Osteocyte (in vitro differentiated cells): ENCODE measurements around the gene BST2. TPM values are rescaled to one million over a fixed set of nuclear protein-coding genes. Genes with fewer than 3 reads are reported as not detected.

Source experiments
- DNase-seq: peaks from one replicate; pipeline ENCODE4 v3.0.0; 2021; ENCODE audit warnings: mixed read lengths; ENCODE audit not compliant: unreplicated experiment; ENCODE audit errors: extremely low spot score
- H3K27ac Mint-ChIP-seq: one replicate; pipeline ENCODE4 v1.8.0; 2021; ENCODE audit warnings: mild to moderate bottlenecking, mixed read lengths; ENCODE audit not compliant: unreplicated experiment
- H3K27me3 Mint-ChIP-seq: one replicate; pipeline ENCODE4 v1.8.0; 2021; ENCODE audit warnings: mixed read lengths; ENCODE audit not compliant: unreplicated experiment
- H3K36me3 Mint-ChIP-seq: one replicate; pipeline ENCODE4 v1.8.0; 2021; ENCODE audit warnings: mixed read lengths; ENCODE audit not compliant: unreplicated experiment
- H3K4me1 Mint-ChIP-seq: one replicate; pipeline ENCODE4 v1.8.0; 2021; ENCODE audit warnings: mixed read lengths; ENCODE audit not compliant: unreplicated experiment
- H3K4me3 Mint-ChIP-seq: one replicate; pipeline ENCODE4 v1.8.0; 2021; ENCODE audit warnings: mild to moderate bottlenecking, moderate library complexity, mixed read lengths; ENCODE audit not compliant: unreplicated experiment
- H3K9me3 Mint-ChIP-seq: one replicate; pipeline ENCODE4 v1.8.0; 2021; ENCODE audit warnings: mixed read lengths; ENCODE audit not compliant: unreplicated experiment
- total RNA-seq: library from RNA; stranded (reverse); gene quantifications from 2 replicates; pipeline ENCODE4 v1.2.1, GENCODE V29; 2021
- TF ChIP-seq, protein P1 (sequence below): fragments of 200-600 bp; sonication (generic); IDR thresholded peaks from 2 replicates; pipeline ENCODE4 v1.5.0; 2021; ENCODE audit warnings: antibody characterized with exemption, mild to moderate bottlenecking, moderate library complexity

Gene BST2
- total RNA-seq, 1 donor from 2014 or later = 1.8 TPM

DNA sequence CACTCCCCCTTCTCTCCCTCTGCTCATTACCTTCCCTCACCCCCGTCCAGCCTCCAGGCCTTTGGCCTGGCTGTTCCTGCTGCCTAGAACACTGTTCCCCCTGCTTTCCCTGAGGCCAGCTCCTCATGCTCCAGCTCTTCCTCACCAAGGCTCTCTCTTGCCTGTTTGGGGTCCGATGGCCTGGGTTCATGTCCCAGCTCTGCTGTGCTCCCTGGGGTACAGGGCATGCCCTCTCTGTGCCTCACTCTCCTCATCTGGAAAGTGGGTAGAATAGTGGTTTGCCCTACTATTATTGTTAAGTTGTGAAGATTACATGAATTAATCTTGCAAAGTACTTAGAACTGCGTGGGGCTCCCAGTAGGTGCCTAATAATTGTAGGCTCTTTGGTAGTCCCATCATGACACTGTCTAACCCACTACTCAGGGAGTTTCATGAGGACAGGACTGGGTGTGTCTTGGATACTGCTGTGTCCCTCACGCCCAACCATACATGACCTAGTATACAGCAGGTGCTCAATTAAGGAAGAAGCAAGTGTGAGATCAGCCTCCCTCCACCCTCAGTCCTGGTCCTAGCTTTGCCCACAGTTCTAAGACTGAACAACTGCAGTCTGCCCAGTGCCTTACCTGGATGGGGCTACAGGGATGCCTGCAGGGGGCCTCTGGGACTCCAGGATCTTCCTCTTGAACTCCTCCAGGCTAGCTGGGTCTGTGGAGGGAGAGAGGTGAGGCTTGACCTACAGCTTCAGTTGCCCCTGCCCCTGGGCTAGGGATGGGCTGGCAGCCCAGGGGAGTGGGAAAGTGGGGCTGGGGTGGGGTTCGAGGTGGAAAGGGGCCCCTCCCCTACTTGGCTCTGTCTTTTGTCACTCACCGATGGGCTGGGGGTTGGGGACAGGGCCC lies 45.3 kb downstream of the BST2 start:
- TF ChIP-seq, protein P1, sequence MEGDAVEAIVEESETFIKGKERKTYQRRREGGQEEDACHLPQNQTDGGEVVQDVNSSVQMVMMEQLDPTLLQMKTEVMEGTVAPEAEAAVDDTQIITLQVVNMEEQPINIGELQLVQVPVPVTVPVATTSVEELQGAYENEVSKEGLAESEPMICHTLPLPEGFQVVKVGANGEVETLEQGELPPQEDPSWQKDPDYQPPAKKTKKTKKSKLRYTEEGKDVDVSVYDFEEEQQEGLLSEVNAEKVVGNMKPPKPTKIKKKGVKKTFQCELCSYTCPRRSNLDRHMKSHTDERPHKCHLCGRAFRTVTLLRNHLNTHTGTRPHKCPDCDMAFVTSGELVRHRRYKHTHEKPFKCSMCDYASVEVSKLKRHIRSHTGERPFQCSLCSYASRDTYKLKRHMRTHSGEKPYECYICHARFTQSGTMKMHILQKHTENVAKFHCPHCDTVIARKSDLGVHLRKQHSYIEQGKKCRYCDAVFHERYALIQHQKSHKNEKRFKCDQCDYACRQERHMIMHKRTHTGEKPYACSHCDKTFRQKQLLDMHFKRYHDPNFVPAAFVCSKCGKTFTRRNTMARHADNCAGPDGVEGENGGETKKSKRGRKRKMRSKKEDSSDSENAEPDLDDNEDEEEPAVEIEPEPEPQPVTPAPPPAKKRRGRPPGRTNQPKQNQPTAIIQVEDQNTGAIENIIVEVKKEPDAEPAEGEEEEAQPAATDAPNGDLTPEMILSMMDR = no peak
- peaks cover 8% of the 10 kb centered on the region for H3K27me3 Mint-ChIP-seq
- no peaks in the 10 kb centered on the region for H3K9me3 Mint-ChIP-seq
- no peak for DNase-seq
- H3K4me3 Mint-ChIP-seq = no peak overlapping the region
- H3K36me3 Mint-ChIP-seq = no peaks in the 10 kb centered on the region
- H3K4me1 Mint-ChIP-seq = peaks cover 6% of the 10 kb centered on the region
- no peak overlapping the region for H3K27ac Mint-ChIP-seq

DNA sequence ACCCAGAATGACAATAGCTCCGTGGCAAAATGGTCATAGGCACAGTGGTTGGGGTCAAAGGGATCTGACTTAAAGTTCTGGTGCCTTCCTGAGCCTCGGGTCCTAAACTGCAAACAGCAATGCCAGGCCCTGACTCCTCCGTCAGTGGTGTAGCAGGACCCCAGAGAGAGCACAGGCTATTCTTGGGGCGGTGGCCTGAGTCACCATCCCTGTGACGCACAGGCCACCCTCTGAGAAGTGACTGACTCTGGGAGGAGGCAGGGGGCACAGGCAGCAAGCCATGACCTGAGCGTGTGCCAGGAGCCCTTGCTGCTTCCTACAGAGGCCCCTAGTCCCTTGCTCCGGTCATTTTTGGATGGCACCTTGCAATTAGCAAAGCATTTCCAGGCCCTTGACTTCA lies 47.0 kb downstream of the BST2 start:
- no peak overlapping the region for H3K4me3 Mint-ChIP-seq
- peaks cover 5% of the 10 kb centered on the region for H3K27me3 Mint-ChIP-seq
- no peak for DNase-seq
- H3K4me1 Mint-ChIP-seq = peaks cover 9% of the 10 kb centered on the region
- H3K27ac Mint-ChIP-seq = no peak overlapping the region
- H3K36me3 Mint-ChIP-seq = no peaks in the 10 kb centered on the region
- TF ChIP-seq, protein P1 = no peak
- no peaks in the 10 kb centered on the region for H3K9me3 Mint-ChIP-seq

DNA sequence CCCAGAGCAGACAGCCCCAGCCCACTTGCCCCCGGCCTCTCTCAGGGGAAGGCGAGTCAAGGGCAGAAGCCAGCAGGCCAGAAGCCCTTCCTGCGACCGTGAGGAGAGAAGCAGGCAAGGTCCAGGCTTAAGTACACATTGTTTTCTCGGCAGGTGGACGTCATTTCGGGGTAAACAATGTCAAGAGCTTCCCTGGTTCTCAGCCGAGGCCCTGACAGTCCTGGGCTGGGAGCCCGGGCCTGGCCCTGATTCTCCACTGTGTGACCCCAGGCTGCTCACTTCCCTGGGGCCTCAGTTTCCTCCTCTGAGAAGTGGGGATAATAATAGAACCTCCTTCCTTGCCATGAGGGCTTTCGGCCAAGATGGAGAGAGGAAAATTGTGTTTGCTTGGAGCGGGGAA lies 47.7 kb downstream of the BST2 start:
- DNase-seq = no peak
- H3K27ac Mint-ChIP-seq = no peak overlapping the region
- TF ChIP-seq, protein P1 = no peak
- H3K4me1 Mint-ChIP-seq = peaks cover 16% of the 10 kb centered on the region
- peaks cover 5% of the 10 kb centered on the region for H3K27me3 Mint-ChIP-seq
- no peaks in the 10 kb centered on the region for H3K36me3 Mint-ChIP-seq
- no peak overlapping the region for H3K4me3 Mint-ChIP-seq
- no peaks in the 10 kb centered on the region for H3K9me3 Mint-ChIP-seq

DNA sequence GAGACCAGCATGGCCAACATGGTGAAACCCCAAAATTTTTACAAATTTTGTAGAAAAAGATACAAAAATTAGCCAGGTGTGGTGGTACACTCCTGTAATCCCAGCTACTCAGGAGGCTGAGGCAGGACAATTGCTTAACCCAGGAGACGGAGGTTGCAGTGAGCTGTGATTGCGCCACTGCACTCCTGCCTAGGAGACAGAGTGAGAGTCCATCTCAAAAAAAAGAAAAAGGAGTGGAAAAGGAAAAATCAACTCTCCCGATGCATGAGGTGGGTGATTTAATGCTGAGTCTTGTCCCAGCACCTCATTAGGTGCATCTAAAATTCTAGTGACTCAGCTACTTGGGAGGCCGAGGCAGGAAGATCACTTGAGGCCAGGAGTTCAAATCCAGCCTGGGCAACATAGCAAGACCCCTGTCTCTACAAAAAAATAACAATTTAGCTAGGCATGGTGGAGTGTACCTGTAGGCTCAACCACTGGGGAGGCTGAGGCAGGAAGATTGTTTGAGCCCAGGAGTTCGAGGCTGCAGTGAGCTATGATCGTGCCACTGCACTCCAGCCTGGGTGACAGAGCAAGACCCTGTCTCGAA lies 48.3 kb downstream of the BST2 start:
- no peaks in the 10 kb centered on the region for H3K36me3 Mint-ChIP-seq
- no peak overlapping the region for H3K27ac Mint-ChIP-seq

DNA sequence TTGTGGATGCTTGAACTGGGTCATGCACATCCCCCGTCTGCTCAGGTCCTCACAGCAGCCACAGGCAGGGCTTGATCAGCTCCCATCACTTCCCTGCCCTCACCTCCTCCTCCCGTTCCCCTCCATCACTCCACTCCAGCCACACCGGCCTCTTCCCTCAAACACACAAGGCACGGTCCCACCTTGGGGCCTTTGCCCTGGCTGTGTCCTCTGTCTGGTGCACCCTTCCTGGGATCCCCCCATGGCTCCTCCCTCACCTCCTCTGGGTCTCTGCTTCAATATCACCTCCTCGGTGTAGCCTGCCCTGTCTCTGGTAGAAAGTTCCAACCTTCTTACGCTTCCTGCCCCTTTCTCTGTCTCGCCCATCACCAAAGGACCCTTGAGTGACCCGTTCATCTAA lies 52.0 kb downstream of the BST2 start:
- H3K36me3 Mint-ChIP-seq = no peaks in the 10 kb centered on the region
- no peak overlapping the region for H3K4me3 Mint-ChIP-seq
- no peak for DNase-seq
- H3K9me3 Mint-ChIP-seq = no peaks in the 10 kb centered on the region
- H3K4me1 Mint-ChIP-seq = peaks cover 28% of the 10 kb centered on the region
- TF ChIP-seq, protein P1 = no peak
- H3K27ac Mint-ChIP-seq = no peak overlapping the region
- no peaks in the 10 kb centered on the region for H3K27me3 Mint-ChIP-seq

More for the DNA sequence above, 48.3 kb downstream of the BST2 start:
- DNase-seq = no peak
- H3K4me1 Mint-ChIP-seq = peaks cover 17% of the 10 kb centered on the region
- H3K9me3 Mint-ChIP-seq = no peaks in the 10 kb centered on the region
- TF ChIP-seq, protein P1 = no peak
- H3K27me3 Mint-ChIP-seq = peaks cover under 1% of the 10 kb centered on the region
- no peak overlapping the region for H3K4me3 Mint-ChIP-seq
